Gastrocnemius medialis (tissue), 4 donors: Measurements from ENCODE around the gene XAGE1A. TPM values are rescaled to one million over a fixed set of nuclear protein-coding genes. Genes with fewer than 3 reads are reported as not detected.
"Not testable (repeated sequence)": the region's sequence is repeated elsewhere in the genome, so short reads cannot be mapped to it uniquely, and the experiment has no call there.

Experiments
- ATAC-seq, 2 donors: fragments of 150-250 bp; one replicate each; pipeline ENCODE4 v1.9.1; 2016
- DNase-seq, 2 donors: peaks; one replicate each; pipeline ENCODE4 v3.0.0-alpha.2; 2019
- H3K27ac ChIP-seq, 4 donors: fragments of 200-600 bp; sonication (generic); 1 replicate in 1 of 4; 2 replicates in 3 of 4; pipeline ENCODE4 v1.5.1; 2016 to 2018; ENCODE audit warnings: mild to moderate bottlenecking in 2 of 4, moderate library complexity in 1 of 4
- H3K27me3 ChIP-seq, 3 donors: fragments of 200-600 bp; sonication (generic) in 2 of 3; 1 replicate in 1 of 3; 2 replicates in 2 of 3; pipeline versions ENCODE4 v1.5.1 to v1.6.0; 2016 to 2019; ENCODE audit warnings: mild to moderate bottlenecking in 1 of 3, moderate library complexity in 1 of 3
- H3K36me3 ChIP-seq, 2 donors: fragments of 200-600 bp; sonication (generic) in 1 of 2; one replicate each; pipeline ENCODE4 v1.5.1; 2017 to 2018
- H3K4me1 ChIP-seq, 2 donors: fragments of 200-600 bp; sonication (generic) in 1 of 2; one replicate each; pipeline ENCODE4 v1.5.1; 2016 to 2017; ENCODE audit warnings: mild to moderate bottlenecking in 2 of 2
- H3K4me3 ChIP-seq, 4 donors: fragments of 200-600 bp; sonication (generic) in 3 of 4; 1 replicate in 1 of 4; 2 replicates in 3 of 4; pipeline ENCODE4 v1.5.1; 2016 to 2019; ENCODE audit warnings: mild to moderate bottlenecking in 2 of 4
- H3K9me3 ChIP-seq, 3 donors: fragments of 200-600 bp; sonication (generic) in 2 of 3; 1 replicate in 1 of 3; 2 replicates in 2 of 3; pipeline ENCODE4 v1.5.1; 2016 to 2019
- POLR2A ChIP-seq, 2 donors: fragments of 450-650 bp; IDR thresholded peaks; one replicate each; pipeline ENCODE4 v1.6.1; 2017; ENCODE audit warnings: antibody characterized with exemption in 2 of 2, mild to moderate bottlenecking in 2 of 2, moderate library complexity in 2 of 2
- in situ Hi-C, 4 donors: fragments of 200-750 bp; cut with MboI; loops; one replicate each; pipeline versions ENCODE4 v1.15.0 to v1.8.0; 2017; ENCODE audit warnings: low sequenced_read_pairs in 4 of 4
- intact Hi-C: fragments of 100-400 bp; cut with DNase I; formaldehyde crosslinking; loops from one replicate; pipeline ENCODE4 v1.15.1; 2023; ENCODE audit warnings: low total_unique reads
- total RNA-seq, 4 donors: library from RNA; depleted of rRNA; stranded (reverse); fragments of >200 nt; gene quantifications; one replicate each; pipeline versions ENCODE4 v1.1.0 to v1.2.3, GENCODE V29; 2016
- TF ChIP-seq, protein P1 (sequence below), 5 experiments: fragments of 450-650 bp in 3 of 5; fragments of 200-600 bp in 2 of 5; sonication (generic) in 2 of 5; IDR thresholded peaks in 4 of 5; conservative IDR thresholded peaks in 1 of 5; 1 replicate in 4 of 5; 2 replicates in 1 of 5; pipeline ENCODE4 v1.5.1; 2016 to 2019; ENCODE audit warnings: antibody characterized with exemption in 5 of 5, mild to moderate bottlenecking in 3 of 5, moderate library complexity in 3 of 5

The XAGE1A gene, protein sequence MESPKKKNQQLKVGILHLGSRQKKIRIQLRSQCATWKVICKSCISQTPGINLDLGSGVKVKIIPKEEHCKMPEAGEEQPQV
- not detected for total RNA-seq

GRCh38 chrX:52495545-52496418 lies at the start of gene XAGE1A:
Gene XAGE1A (plus strand): TSS chrX:52495808. CDS start chrX:52497362, 1,554 bp downstream.
- in situ Hi-C loops, intact Hi-C loops, H3K9me3 ChIP-seq, H3K4me1 ChIP-seq, H3K4me3 ChIP-seq, H3K27me3 ChIP-seq, DNase-seq, H3K27ac ChIP-seq, H3K36me3 ChIP-seq, ATAC-seq: not testable (repeated sequence)

GRCh38 chrX:52452031-52452430 lies 43.6 kb upstream of the XAGE1A start:
- H3K36me3 ChIP-seq, in situ Hi-C loops, intact Hi-C loops, ATAC-seq, H3K27me3 ChIP-seq, DNase-seq, H3K9me3 ChIP-seq, H3K4me3 ChIP-seq, H3K4me1 ChIP-seq, H3K27ac ChIP-seq: not testable (repeated sequence)

DNA sequence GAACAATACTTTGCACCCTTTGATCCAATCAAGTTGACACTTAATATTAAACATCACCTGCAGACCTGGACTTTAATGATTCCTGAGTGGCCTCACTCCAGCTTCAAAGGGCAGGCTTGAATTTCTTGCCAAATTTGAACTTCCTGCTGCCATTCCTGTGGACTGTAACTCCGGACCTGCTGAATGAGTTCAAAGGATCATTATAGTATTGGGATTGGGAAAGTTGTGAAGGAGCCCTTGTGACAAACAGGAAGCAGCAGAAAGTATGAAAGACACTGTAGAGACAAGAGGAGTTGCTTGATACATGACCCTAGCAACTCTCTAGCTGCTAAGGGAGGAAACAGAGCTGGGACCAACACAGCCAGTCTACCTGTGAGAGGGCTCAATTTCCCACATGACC lies 24.3 kb upstream of the XAGE1A start:
- H3K9me3 ChIP-seq, ATAC-seq, H3K27ac ChIP-seq, DNase-seq, H3K4me3 ChIP-seq, H3K36me3 ChIP-seq, intact Hi-C loops, H3K27me3 ChIP-seq, in situ Hi-C loops, H3K4me1 ChIP-seq: not testable (repeated sequence)

DNA sequence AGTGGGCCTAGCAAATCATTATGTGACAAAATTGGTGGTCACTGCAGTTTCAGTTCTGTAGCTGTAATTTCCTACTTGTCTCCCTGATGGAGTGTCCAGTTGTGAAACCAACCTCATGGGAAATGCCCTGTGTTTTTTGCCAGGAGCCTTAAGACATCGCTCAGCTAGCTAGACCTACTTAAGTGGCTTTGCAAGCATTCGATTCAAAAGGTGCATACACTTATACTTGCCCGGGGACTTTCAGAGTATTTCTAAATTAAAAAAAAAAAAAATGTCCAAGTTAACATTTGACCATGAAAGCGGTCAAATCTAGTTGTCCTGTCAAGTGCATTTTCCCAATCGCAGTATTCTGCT lies 788 bp downstream of the XAGE1A start:
- H3K9me3 ChIP-seq, H3K36me3 ChIP-seq, DNase-seq, H3K27ac ChIP-seq, H3K27me3 ChIP-seq, H3K4me1 ChIP-seq, ATAC-seq, intact Hi-C loops, in situ Hi-C loops, H3K4me3 ChIP-seq: not testable (repeated sequence)

DNA sequence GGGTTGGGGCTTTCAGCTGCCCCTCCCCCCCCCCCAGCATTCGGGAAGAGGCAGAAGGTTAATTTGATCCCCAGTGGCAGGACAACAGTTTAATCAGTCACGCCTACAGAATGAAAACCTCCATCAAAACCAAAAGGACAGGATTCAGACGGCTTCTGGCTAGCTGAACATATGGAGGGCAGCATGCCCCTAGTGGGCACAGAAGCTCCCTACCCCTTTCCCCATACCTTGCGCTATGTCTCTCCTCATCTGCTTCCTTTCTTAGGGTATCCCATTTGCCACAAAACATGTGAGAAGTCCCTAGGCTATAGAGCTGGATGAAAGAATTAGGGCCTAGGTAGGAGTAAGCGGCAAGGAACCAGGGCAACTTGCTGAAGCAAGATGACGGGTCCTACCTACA lies 5.8 kb downstream of the XAGE1A start:
- H3K9me3 ChIP-seq, ATAC-seq, H3K36me3 ChIP-seq, intact Hi-C loops, DNase-seq, H3K27ac ChIP-seq, in situ Hi-C loops, H3K27me3 ChIP-seq, H3K4me1 ChIP-seq, H3K4me3 ChIP-seq: not testable (repeated sequence)

- intact Hi-C loops (no loop called here), in situ Hi-C loops (no loop called here)
- ATAC-seq (no peak), DNase-seq (no peak)
- no peak overlapping the region for H3K27ac ChIP-seq
- no peak overlapping the region for H3K4me3 ChIP-seq
- H3K4me1 ChIP-seq = no peaks in the 10 kb centered on the region
- H3K9me3 ChIP-seq = no peaks in the 10 kb centered on the region
- no peaks in the 10 kb centered on the region for H3K36me3 ChIP-seq
- no peaks in the 10 kb centered on the region for H3K27me3 ChIP-seq
- no peak for TF ChIP-seq POLR2A (IDR thresholded peaks at IDR 0.05)
- TF ChIP-seq, protein P1, sequence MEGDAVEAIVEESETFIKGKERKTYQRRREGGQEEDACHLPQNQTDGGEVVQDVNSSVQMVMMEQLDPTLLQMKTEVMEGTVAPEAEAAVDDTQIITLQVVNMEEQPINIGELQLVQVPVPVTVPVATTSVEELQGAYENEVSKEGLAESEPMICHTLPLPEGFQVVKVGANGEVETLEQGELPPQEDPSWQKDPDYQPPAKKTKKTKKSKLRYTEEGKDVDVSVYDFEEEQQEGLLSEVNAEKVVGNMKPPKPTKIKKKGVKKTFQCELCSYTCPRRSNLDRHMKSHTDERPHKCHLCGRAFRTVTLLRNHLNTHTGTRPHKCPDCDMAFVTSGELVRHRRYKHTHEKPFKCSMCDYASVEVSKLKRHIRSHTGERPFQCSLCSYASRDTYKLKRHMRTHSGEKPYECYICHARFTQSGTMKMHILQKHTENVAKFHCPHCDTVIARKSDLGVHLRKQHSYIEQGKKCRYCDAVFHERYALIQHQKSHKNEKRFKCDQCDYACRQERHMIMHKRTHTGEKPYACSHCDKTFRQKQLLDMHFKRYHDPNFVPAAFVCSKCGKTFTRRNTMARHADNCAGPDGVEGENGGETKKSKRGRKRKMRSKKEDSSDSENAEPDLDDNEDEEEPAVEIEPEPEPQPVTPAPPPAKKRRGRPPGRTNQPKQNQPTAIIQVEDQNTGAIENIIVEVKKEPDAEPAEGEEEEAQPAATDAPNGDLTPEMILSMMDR (IDR thresholded peaks at IDR 0.05 in 4 of 5, conservative IDR thresholded peaks at IDR 0.05 in 1 of 5) = no peak
Measured at GRCh38 chrX:52504551-52504950, 8.9 kb downstream of the XAGE1A start.

GRCh38 chrX:52507331-52507730 lies 11.7 kb downstream of the XAGE1A start:
- H3K9me3 ChIP-seq = no peaks in the 10 kb centered on the region
- TF ChIP-seq, protein P1 (IDR thresholded peaks at IDR 0.05 in 4 of 5, conservative IDR thresholded peaks at IDR 0.05 in 1 of 5) = no peak
- no peak for TF ChIP-seq POLR2A (IDR thresholded peaks at IDR 0.05)
- H3K4me1 ChIP-seq = no peaks in the 10 kb centered on the region
- in situ Hi-C loops (no loop called here), intact Hi-C loops (no loop called here)
- no peaks in the 10 kb centered on the region for H3K36me3 ChIP-seq
- no peak overlapping the region for H3K4me3 ChIP-seq
- ATAC-seq = no peak
- no peak for DNase-seq
- H3K27ac ChIP-seq = no peak overlapping the region
- H3K27me3 ChIP-seq = no peaks in the 10 kb centered on the region
